GM12865 (cell line): ENCODE data around the gene KRT75.

ENCODE experiments used
- DNase-seq: peaks from one replicate; pipeline ENCODE4 v3.0.0; 2010; ENCODE audit warnings: low read depth
- H3K4me3 ChIP-seq: 2 replicates; pipeline ENCODE4 v1.5.1; 2011; ENCODE audit warnings: mild to moderate bottlenecking, low read depth, low read length, control low read depth
- TF ChIP-seq, protein P1 (sequence below): IDR thresholded peaks from 2 replicates; pipeline ENCODE4 v1.5.1; 2011; ENCODE audit warnings: low read length, control low read depth, low read depth, inconsistent platforms; ENCODE audit not compliant: insufficient read depth; ENCODE audit errors: missing control alignments

The KRT75 gene

GRCh38 chr12:52389313-52390207 lies 44.6 kb downstream of the KRT75 start:
- TF ChIP-seq, protein P1, sequence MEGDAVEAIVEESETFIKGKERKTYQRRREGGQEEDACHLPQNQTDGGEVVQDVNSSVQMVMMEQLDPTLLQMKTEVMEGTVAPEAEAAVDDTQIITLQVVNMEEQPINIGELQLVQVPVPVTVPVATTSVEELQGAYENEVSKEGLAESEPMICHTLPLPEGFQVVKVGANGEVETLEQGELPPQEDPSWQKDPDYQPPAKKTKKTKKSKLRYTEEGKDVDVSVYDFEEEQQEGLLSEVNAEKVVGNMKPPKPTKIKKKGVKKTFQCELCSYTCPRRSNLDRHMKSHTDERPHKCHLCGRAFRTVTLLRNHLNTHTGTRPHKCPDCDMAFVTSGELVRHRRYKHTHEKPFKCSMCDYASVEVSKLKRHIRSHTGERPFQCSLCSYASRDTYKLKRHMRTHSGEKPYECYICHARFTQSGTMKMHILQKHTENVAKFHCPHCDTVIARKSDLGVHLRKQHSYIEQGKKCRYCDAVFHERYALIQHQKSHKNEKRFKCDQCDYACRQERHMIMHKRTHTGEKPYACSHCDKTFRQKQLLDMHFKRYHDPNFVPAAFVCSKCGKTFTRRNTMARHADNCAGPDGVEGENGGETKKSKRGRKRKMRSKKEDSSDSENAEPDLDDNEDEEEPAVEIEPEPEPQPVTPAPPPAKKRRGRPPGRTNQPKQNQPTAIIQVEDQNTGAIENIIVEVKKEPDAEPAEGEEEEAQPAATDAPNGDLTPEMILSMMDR: no peak
- DNase-seq: no peak
- no peak overlapping the region for H3K4me3 ChIP-seq

DNA sequence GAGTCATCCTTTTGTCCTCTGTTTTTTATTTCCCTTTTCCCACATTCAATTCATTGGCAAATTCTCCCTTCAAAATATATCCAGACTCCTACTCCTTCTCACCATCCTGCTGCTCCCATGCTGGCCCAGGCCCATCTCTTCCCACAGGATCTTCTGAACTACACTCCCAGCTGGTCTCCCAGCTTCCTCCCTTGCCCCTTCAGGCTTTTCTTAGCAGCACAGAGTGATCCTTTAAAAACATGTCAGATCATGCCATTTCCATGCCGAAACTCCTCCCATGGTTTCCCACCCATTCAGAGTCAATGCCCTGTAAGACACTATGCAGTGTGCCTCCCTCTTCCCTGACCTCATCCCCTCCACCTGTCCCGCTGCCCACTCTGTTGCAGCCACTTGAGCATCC lies 46.3 kb downstream of the KRT75 start:
- no peak for DNase-seq
- TF ChIP-seq, protein P1: no peak

GRCh38 chr12:52385226-52385702 lies 48.9 kb downstream of the KRT75 start, which contains the start of gene KRT84:
Gene KRT84 (minus strand): TSS chr12:52385652. CDS start chr12:52385585, 67 bp downstream.
- DNase-seq: no peak
- TF ChIP-seq, protein P1: no peak
- H3K4me3 ChIP-seq: no peak within 1 kb of the TSS

More for the DNA sequence above, 46.3 kb downstream of the KRT75 start:
- no peak overlapping the region for H3K4me3 ChIP-seq

DNA sequence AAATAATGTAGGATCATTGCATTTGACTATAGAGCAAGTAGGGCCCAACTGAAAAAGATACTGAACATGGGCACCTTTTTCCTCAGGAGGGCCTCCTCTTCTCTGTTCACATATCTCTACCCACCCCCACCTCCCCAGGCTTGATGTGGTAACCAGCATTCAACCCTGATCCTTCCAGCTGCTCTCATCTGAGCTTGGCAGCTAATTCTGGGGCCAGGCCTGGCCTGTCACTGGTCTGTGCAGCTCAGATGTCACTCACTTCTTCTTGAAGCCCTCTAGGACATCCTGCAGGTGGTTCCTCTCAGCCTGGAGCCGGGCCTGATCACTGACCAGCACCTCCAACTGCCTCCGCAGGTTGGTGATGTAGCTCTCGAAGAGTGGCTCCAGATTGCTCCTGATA lies 50.8 kb downstream of the KRT75 start:
- no peak overlapping the region for H3K4me3 ChIP-seq

GRCh38 chr12:52382854-52383253 lies 51.3 kb downstream of the KRT75 start:
- TF ChIP-seq, protein P1: no peak
- no peak overlapping the region for H3K4me3 ChIP-seq
- DNase-seq: peak; percentile 27

More for the DNA sequence above, 50.8 kb downstream of the KRT75 start:
- no peak for DNase-seq
- TF ChIP-seq, protein P1: no peak

- TF ChIP-seq, protein P1: no peak
- H3K4me3 ChIP-seq: no peak overlapping the region
- no peak for DNase-seq
Observed at GRCh38 chr12:52381206-52381605, 53.0 kb downstream of the KRT75 start.
